ENCODE measurements around the gene MAP4K2.

GRCh38 chr11:64826062-64826461, 23.0 kb upstream of the MAP4K2 start:
- TF ChIP-seq EP300 (IDR thresholded peaks at IDR 0.05; ENCODE audit: borderline replicate concordance in 1 of 2, low read depth in 2 of 2, low read length in 2 of 2) (no peak), EZH2 (IDR thresholded peaks at IDR 0.05; ENCODE audit: low read depth, low read length, severe bottlenecking) (no peak), YY1 (IDR thresholded peaks at IDR 0.05; ENCODE audit: low read depth, low read length) (no peak), EGR1 (IDR thresholded peaks at IDR 0.05; ENCODE audit: borderline replicate concordance, low read depth, low read length) (no peak), ASH2L (IDR thresholded peaks at IDR 0.05; ENCODE audit: low read length) (no peak), BRCA1 (IDR thresholded peaks at IDR 0.05; ENCODE audit: low read depth, low read length) (no peak), CTCF (IDR thresholded peaks at IDR 0.05; ENCODE audit: control extremely low read depth in 1 of 3, insufficient read depth in 1 of 3, low read depth in 1 of 3, low read length in 3 of 3) (no peak), TBP (IDR thresholded peaks at IDR 0.05; ENCODE audit: low read depth, low read length) (no peak), JUN (IDR thresholded peaks at IDR 0.05; ENCODE audit: low read depth, low read length) (no peak), GABPA (IDR thresholded peaks at IDR 0.05; ENCODE audit: borderline replicate concordance, insufficient read depth, low read length) (no peak), POLR2AphosphoS5 (IDR thresholded peaks at IDR 0.05; ENCODE audit: low read depth, low read length) (no peak)

Data from H1 (cell line).